ENCODE data around the gene PCIF1.
"Not testable (repeated sequence)": the region's sequence is repeated elsewhere in the genome, so short reads cannot be mapped to it uniquely, and the experiment has no call there.

PCIF1 gene

GRCh38 chr20:45974896-45975565, 40.5 kb downstream of the PCIF1 start:
- Histone ChIP-seq H3K27me3 (ENCODE audit: insufficient read depth, insufficient read length) (no peaks in the 10 kb centered on the region), H3K9me3 (ENCODE audit: insufficient read depth, low read length) (no peaks in the 10 kb centered on the region), H3K4me1 (ENCODE audit: insufficient read depth, insufficient read length) (peaks cover 7% of the 10 kb centered on the region), H3K36me3 (ENCODE audit: insufficient read depth, insufficient read length, low read length) (peaks cover 6% of the 10 kb centered on the region), H3K9ac (ENCODE audit: insufficient read length, low read depth) (no peak overlapping the region), H3K4me3 (ENCODE audit: insufficient read length, low read depth) (no peak overlapping the region)
- TF ChIP-seq ZNF274 (IDR thresholded peaks at IDR 0.05; ENCODE audit: low read depth, low read length): no peak
- TF ChIP-seq SUZ12 (IDR thresholded peaks at IDR 0.05; ENCODE audit: extremely low read depth, insufficient read depth, insufficient read length): no peak
- no peak for TF ChIP-seq YY1 (IDR thresholded peaks at IDR 0.05; ENCODE audit: insufficient read depth, insufficient read length)
- DNase-seq (ENCODE audit: low read depth, low spot score): no peak

- TF ChIP-seq SUZ12 (IDR thresholded peaks at IDR 0.05; ENCODE audit: extremely low read depth, insufficient read depth, insufficient read length): no peak
- TF ChIP-seq YY1 (IDR thresholded peaks at IDR 0.05; ENCODE audit: insufficient read depth, insufficient read length): no peak
- no peak for TF ChIP-seq ZNF274 (IDR thresholded peaks at IDR 0.05; ENCODE audit: low read depth, low read length)
- Histone ChIP-seq H3K4me1 (ENCODE audit: insufficient read depth, insufficient read length) (peaks cover 7% of the 10 kb centered on the region), H3K9me3 (ENCODE audit: insufficient read depth, low read length) (no peaks in the 10 kb centered on the region), H3K4me3 (ENCODE audit: insufficient read length, low read depth) (no peak overlapping the region), H3K27me3 (ENCODE audit: insufficient read depth, insufficient read length) (no peaks in the 10 kb centered on the region), H3K9ac (ENCODE audit: insufficient read length, low read depth) (no peak overlapping the region), H3K36me3 (ENCODE audit: insufficient read depth, insufficient read length, low read length) (no peaks in the 10 kb centered on the region)
- no peak for DNase-seq (ENCODE audit: low read depth, low spot score)
Observed at GRCh38 chr20:45975686-45976085, 41.2 kb downstream of the PCIF1 start.

GRCh38 chr20:45976086-45976485, 41.6 kb downstream of the PCIF1 start:
- Histone ChIP-seq H3K27me3 (ENCODE audit: insufficient read depth, insufficient read length) (no peaks in the 10 kb centered on the region), H3K9ac (ENCODE audit: insufficient read length, low read depth) (no peak overlapping the region), H3K4me3 (ENCODE audit: insufficient read length, low read depth) (no peak overlapping the region), H3K9me3 (ENCODE audit: insufficient read depth, low read length) (no peaks in the 10 kb centered on the region), H3K4me1 (ENCODE audit: insufficient read depth, insufficient read length) (peaks cover 5% of the 10 kb centered on the region), H3K36me3 (ENCODE audit: insufficient read depth, insufficient read length, low read length) (no peaks in the 10 kb centered on the region)
- no peak for DNase-seq (ENCODE audit: low read depth, low spot score)
- no peak for TF ChIP-seq SUZ12 (IDR thresholded peaks at IDR 0.05; ENCODE audit: extremely low read depth, insufficient read depth, insufficient read length)
- no peak for TF ChIP-seq ZNF274 (IDR thresholded peaks at IDR 0.05; ENCODE audit: low read depth, low read length)
- no peak for TF ChIP-seq YY1 (IDR thresholded peaks at IDR 0.05; ENCODE audit: insufficient read depth, insufficient read length)

- no peak overlapping the region for H3K4me3 ChIP-seq (ENCODE audit: insufficient read length, low read depth)
- H3K9me3 ChIP-seq (ENCODE audit: insufficient read depth, low read length): no peaks in the 10 kb centered on the region
- H3K27me3 ChIP-seq (ENCODE audit: insufficient read depth, insufficient read length): no peaks in the 10 kb centered on the region
- no peak for DNase-seq (ENCODE audit: low read depth, low spot score)
- TF ChIP-seq SUZ12 (IDR thresholded peaks at IDR 0.05; ENCODE audit: extremely low read depth, insufficient read depth, insufficient read length) (no peak), YY1 (IDR thresholded peaks at IDR 0.05; ENCODE audit: insufficient read depth, insufficient read length) (no peak), ZNF274 (IDR thresholded peaks at IDR 0.05; ENCODE audit: low read depth, low read length) (no peak)
- no peak overlapping the region for H3K9ac ChIP-seq (ENCODE audit: insufficient read length, low read depth)
- no peaks in the 10 kb centered on the region for H3K36me3 ChIP-seq (ENCODE audit: insufficient read depth, insufficient read length, low read length)
- H3K4me1 ChIP-seq (ENCODE audit: insufficient read depth, insufficient read length): peaks cover 6% of the 10 kb centered on the region
Observed at GRCh38 chr20:45981261-45981660, 46.8 kb downstream of the PCIF1 start.

GRCh38 chr20:45983279-45983743, 48.8 kb downstream of the PCIF1 start:
- no peak for DNase-seq (ENCODE audit: low read depth, low spot score)
- no peak for TF ChIP-seq SUZ12 (IDR thresholded peaks at IDR 0.05; ENCODE audit: extremely low read depth, insufficient read depth, insufficient read length)
- no peak for TF ChIP-seq YY1 (IDR thresholded peaks at IDR 0.05; ENCODE audit: insufficient read depth, insufficient read length)
- no peak for TF ChIP-seq ZNF274 (IDR thresholded peaks at IDR 0.05; ENCODE audit: low read depth, low read length)
- H3K9ac ChIP-seq (ENCODE audit: insufficient read length, low read depth): no peak overlapping the region
- no peaks in the 10 kb centered on the region for H3K36me3 ChIP-seq (ENCODE audit: insufficient read depth, insufficient read length, low read length)
- no peaks in the 10 kb centered on the region for H3K27me3 ChIP-seq (ENCODE audit: insufficient read depth, insufficient read length)
- peaks cover 6% of the 10 kb centered on the region for H3K4me1 ChIP-seq (ENCODE audit: insufficient read depth, insufficient read length)
- H3K9me3 ChIP-seq (ENCODE audit: insufficient read depth, low read length): no peaks in the 10 kb centered on the region
- H3K4me3 ChIP-seq (ENCODE audit: insufficient read length, low read depth): no peak overlapping the region

GRCh38 chr20:45985573-45985972, 51.1 kb downstream of the PCIF1 start:
- no peaks in the 10 kb centered on the region for H3K36me3 ChIP-seq (ENCODE audit: insufficient read depth, insufficient read length, low read length)
- H3K9ac ChIP-seq (ENCODE audit: insufficient read length, low read depth): no peak overlapping the region
- H3K4me1 ChIP-seq (ENCODE audit: insufficient read depth, insufficient read length): peaks cover 6% of the 10 kb centered on the region
- H3K9me3 ChIP-seq (ENCODE audit: insufficient read depth, low read length): no peaks in the 10 kb centered on the region
- no peak overlapping the region for H3K4me3 ChIP-seq (ENCODE audit: insufficient read length, low read depth)
- no peaks in the 10 kb centered on the region for H3K27me3 ChIP-seq (ENCODE audit: insufficient read depth, insufficient read length)
- TF ChIP-seq ZNF274 (IDR thresholded peaks at IDR 0.05; ENCODE audit: low read depth, low read length) (no peak), YY1 (IDR thresholded peaks at IDR 0.05; ENCODE audit: insufficient read depth, insufficient read length) (no peak), SUZ12 (IDR thresholded peaks at IDR 0.05; ENCODE audit: extremely low read depth, insufficient read depth, insufficient read length) (no peak)
- DNase-seq (ENCODE audit: low read depth, low spot score): no peak

GRCh38 chr20:45987108-45987780, 52.8 kb downstream of the PCIF1 start:
- peaks cover 6% of the 10 kb centered on the region for H3K4me1 ChIP-seq (ENCODE audit: insufficient read depth, insufficient read length)
- no peak overlapping the region for H3K9ac ChIP-seq (ENCODE audit: insufficient read length, low read depth)
- no peaks in the 10 kb centered on the region for H3K36me3 ChIP-seq (ENCODE audit: insufficient read depth, insufficient read length, low read length)
- H3K4me3 ChIP-seq (ENCODE audit: insufficient read length, low read depth): no peak overlapping the region
- H3K27me3 ChIP-seq (ENCODE audit: insufficient read depth, insufficient read length): no peaks in the 10 kb centered on the region
- peak; percentile 72 for DNase-seq (ENCODE audit: low read depth, low spot score)
- TF ChIP-seq YY1 (IDR thresholded peaks at IDR 0.05; ENCODE audit: insufficient read depth, insufficient read length) (no peak), ZNF274 (IDR thresholded peaks at IDR 0.05; ENCODE audit: low read depth, low read length) (no peak), SUZ12 (IDR thresholded peaks at IDR 0.05; ENCODE audit: extremely low read depth, insufficient read depth, insufficient read length) (no peak)
- H3K9me3 ChIP-seq (ENCODE audit: insufficient read depth, low read length): no peaks in the 10 kb centered on the region

GRCh38 chr20:45988830-45989229, 54.3 kb downstream of the PCIF1 start:
- not testable (repeated sequence) for H3K27me3 ChIP-seq (ENCODE audit: insufficient read depth, insufficient read length); H3K36me3 ChIP-seq (ENCODE audit: insufficient read depth, insufficient read length, low read length); DNase-seq (ENCODE audit: low read depth, low spot score); H3K4me1 ChIP-seq (ENCODE audit: insufficient read depth, insufficient read length); H3K9me3 ChIP-seq (ENCODE audit: insufficient read depth, low read length); H3K9ac ChIP-seq (ENCODE audit: insufficient read length, low read depth); H3K4me3 ChIP-seq (ENCODE audit: insufficient read length, low read depth)
